ENCODE data around the gene OSBPL5.
A peak's percentile ranks its signal among the peaks of the same experiment; 100 is the strongest.

OSBPL5 gene

DNA sequence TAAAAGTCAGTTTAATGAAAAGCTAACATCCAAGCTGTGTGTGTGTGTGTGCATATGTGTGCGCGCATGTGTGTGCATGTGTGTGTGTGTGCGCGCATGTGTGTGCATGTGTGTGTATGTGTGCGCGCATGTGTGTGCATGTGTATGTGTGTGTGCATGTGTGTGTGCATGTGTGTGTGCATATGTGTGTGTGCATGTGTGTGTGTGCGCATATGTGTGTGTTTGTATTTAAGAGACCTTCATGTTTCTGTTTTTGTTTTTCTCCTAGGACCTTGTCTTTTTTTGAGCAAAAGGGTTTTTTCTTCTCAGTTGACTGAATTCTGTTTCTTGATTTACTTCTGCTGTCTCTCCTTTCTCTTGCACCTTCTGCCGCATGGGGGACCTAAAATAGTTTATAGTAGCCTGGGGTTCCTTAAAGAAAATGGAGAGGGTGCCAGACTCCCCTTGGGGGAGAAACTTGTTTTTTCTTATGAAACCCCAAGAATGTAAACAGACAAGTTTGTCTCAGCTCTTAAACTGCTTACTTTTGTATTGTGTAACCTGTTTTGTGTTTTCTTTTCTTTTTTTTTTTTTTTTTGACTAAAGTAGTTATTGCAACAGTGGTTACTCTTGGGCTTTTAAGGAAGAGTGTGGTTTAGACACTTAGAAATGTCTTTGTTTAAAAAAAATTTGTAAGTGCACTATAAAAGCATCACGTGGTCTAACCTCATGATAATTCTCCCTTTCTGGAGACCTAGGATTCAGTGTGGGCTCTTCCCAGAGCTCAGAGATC, 53.0 kb downstream of the OSBPL5 start:
- TF ChIP-seq ZBTB7A (IDR thresholded peaks at IDR 0.05; ENCODE audit: low read depth), result no peak
- no peak for TF ChIP-seq EP300 (IDR thresholded peaks at IDR 0.05; ENCODE audit: borderline replicate concordance)
- TF ChIP-seq NFIC (IDR thresholded peaks at IDR 0.05), result no peak
- TF ChIP-seq, protein P1, sequence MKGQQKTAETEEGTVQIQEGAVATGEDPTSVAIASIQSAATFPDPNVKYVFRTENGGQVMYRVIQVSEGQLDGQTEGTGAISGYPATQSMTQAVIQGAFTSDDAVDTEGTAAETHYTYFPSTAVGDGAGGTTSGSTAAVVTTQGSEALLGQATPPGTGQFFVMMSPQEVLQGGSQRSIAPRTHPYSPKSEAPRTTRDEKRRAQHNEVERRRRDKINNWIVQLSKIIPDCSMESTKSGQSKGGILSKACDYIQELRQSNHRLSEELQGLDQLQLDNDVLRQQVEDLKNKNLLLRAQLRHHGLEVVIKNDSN (IDR thresholded peaks at IDR 0.05), result no peak
- TF ChIP-seq, protein P2, sequence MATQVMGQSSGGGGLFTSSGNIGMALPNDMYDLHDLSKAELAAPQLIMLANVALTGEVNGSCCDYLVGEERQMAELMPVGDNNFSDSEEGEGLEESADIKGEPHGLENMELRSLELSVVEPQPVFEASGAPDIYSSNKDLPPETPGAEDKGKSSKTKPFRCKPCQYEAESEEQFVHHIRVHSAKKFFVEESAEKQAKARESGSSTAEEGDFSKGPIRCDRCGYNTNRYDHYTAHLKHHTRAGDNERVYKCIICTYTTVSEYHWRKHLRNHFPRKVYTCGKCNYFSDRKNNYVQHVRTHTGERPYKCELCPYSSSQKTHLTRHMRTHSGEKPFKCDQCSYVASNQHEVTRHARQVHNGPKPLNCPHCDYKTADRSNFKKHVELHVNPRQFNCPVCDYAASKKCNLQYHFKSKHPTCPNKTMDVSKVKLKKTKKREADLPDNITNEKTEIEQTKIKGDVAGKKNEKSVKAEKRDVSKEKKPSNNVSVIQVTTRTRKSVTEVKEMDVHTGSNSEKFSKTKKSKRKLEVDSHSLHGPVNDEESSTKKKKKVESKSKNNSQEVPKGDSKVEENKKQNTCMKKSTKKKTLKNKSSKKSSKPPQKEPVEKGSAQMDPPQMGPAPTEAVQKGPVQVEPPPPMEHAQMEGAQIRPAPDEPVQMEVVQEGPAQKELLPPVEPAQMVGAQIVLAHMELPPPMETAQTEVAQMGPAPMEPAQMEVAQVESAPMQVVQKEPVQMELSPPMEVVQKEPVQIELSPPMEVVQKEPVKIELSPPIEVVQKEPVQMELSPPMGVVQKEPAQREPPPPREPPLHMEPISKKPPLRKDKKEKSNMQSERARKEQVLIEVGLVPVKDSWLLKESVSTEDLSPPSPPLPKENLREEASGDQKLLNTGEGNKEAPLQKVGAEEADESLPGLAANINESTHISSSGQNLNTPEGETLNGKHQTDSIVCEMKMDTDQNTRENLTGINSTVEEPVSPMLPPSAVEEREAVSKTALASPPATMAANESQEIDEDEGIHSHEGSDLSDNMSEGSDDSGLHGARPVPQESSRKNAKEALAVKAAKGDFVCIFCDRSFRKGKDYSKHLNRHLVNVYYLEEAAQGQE (IDR thresholded peaks at IDR 0.05; ENCODE audit: low read depth), result no peak
- no peak for TF ChIP-seq EGR1 (IDR thresholded peaks at IDR 0.05)
- TF ChIP-seq MAX (IDR thresholded peaks at IDR 0.05), result no peak
- no peak for TF ChIP-seq RAD21 (IDR thresholded peaks at IDR 0.05; ENCODE audit: low read depth)
- no peak for TF ChIP-seq TCF12 (IDR thresholded peaks at IDR 0.05; ENCODE audit: low read depth)

DNA sequence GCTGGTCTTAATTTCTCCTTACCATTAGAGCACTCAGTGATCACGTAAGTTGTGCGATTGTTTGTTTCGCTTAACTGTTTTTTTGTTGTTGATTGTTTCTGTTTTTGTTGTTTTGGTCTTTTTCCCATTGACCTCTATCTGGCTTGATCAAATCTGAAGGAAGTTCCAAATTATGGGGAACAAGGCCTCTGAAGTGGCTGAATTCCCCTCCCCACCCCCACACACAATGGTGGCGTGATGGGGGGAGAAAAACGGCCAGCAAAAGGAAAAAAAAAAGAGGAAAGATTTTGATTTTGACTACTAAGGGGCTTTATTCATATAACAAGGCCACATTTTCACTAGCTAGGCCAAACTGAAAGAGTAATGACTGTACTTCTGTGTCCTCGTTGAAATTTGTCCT, 53.6 kb downstream of the OSBPL5 start:
- TF ChIP-seq NFIC (IDR thresholded peaks at IDR 0.05) (no peak), TAF1 (IDR thresholded peaks at IDR 0.05; ENCODE audit: low read depth) (no peak), RAD21 (IDR thresholded peaks at IDR 0.05; ENCODE audit: low read depth) (no peak), FOXM1 (IDR thresholded peaks at IDR 0.05; ENCODE audit: borderline replicate concordance, low read depth) (no peak), CEBPB (IDR thresholded peaks at IDR 0.05) (no peak), YY1 (IDR thresholded peaks at IDR 0.05; ENCODE audit: low read depth) (no peak), MAX (IDR thresholded peaks at IDR 0.05) (no peak), EGR1 (IDR thresholded peaks at IDR 0.05) (no peak), EP300 (IDR thresholded peaks at IDR 0.05; ENCODE audit: borderline replicate concordance) (no peak), CREB1 (IDR thresholded peaks at IDR 0.05; ENCODE audit: low read depth) (no peak), TEAD4 (IDR thresholded peaks at IDR 0.05) (no peak), TCF12 (IDR thresholded peaks at IDR 0.05; ENCODE audit: low read depth) (no peak), ZBTB7A (IDR thresholded peaks at IDR 0.05; ENCODE audit: low read depth) (no peak)
- TF ChIP-seq, protein P2 (IDR thresholded peaks at IDR 0.05; ENCODE audit: low read depth), result no peak
- TF ChIP-seq, protein P1 (IDR thresholded peaks at IDR 0.05), result no peak

DNA sequence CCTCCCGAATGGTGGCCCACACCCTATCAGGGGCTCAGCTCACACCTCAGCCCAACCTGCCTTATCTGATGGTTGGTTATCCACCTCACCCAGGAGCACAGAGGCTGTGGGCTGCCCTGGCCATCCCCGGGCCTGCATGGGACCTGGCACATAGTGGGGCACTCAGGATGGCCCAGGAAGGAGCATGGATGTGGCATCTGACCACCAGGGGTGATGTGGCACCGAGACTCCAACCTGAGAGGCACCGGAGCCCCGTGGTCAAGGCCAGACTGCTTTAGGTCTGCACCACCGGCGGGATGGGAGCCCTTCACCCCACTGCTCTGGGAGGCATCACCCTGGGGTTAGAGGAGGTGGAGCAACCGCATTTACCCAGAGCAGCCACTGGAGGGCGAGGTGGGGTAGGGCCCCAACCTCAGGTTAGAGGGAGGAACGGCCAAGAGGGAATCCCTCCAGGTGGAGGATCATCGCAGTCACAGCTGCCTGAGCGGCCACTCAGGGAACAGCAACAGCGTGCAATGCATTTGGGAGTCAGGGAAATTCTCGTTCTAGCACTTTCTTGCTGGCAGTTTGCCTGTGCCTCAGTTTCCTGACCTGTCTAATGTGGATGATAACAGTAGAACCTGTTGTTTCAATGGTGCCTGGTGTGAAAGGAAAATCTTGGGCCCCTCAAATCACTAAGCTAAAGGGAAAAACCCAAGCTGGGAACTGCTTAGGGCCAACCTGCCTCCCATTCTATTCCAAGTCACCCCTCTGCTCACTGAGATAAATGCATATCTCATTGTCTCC, 55.0 kb downstream of the OSBPL5 start:
- TF ChIP-seq NFIC (IDR thresholded peaks at IDR 0.05) (no peak), RAD21 (IDR thresholded peaks at IDR 0.05; ENCODE audit: low read depth) (peak; percentile 80)

DNA sequence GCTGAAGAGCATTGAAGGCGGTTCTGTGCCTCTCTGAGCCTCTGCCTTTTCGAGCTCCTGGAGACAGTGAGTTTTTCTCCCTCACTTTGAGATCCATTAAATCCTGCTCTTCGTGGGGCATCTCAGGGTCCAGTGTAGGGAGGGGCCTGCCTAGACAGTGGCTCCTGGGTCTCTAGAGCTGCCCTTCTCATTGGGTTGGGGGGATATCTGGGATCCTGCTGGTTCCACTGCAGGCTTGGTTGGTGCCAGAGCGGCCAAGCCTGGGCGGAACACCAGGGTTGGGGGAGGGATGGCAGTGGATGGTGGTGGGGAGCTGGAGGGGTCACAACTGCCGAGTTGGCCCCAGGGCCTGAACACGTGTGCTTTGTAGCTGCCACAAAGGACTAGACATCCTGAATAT, 55.7 kb downstream of the OSBPL5 start:
- TF ChIP-seq TEAD4 (IDR thresholded peaks at IDR 0.05), result no peak
- TF ChIP-seq, protein P2 (IDR thresholded peaks at IDR 0.05; ENCODE audit: low read depth), result no peak
- no peak for TF ChIP-seq EP300 (IDR thresholded peaks at IDR 0.05; ENCODE audit: borderline replicate concordance)
- no peak for TF ChIP-seq TCF12 (IDR thresholded peaks at IDR 0.05; ENCODE audit: low read depth)
- TF ChIP-seq CREB1 (IDR thresholded peaks at IDR 0.05; ENCODE audit: low read depth), result no peak
- TF ChIP-seq, protein P1 (IDR thresholded peaks at IDR 0.05), result no peak

Measured in Ishikawa (cell line).